HepG2 (cell line): ENCODE results near the gene TAF6. TPM values are rescaled to one million over a fixed set of nuclear protein-coding genes. Genes with fewer than 3 reads are reported as not detected.

Experiments
- ARNTL ChIP-seq: sonication (generic); formaldehyde crosslinking; IDR thresholded peaks from 2 replicates; pipeline ENCODE4 v1.4.0; 2020; ENCODE audit warnings: mild to moderate bottlenecking, missing genetic modification reagents
- ELF3 ChIP-seq: IDR thresholded peaks from 2 replicates; pipeline ENCODE4 v1.6.1; 2016; ENCODE audit warnings: missing genetic modification reagents, missing compliant biosample characterization
- HNF1A ChIP-seq, 2 experiments: sonication (generic) in 1 of 2; formaldehyde crosslinking in 1 of 2; IDR thresholded peaks; 2 replicates each; pipeline versions ENCODE4 v1.4.0 to v1.6.1; 2016 to 2020; ENCODE audit warnings: borderline replicate concordance in 1 of 2, low read depth in 1 of 2, mild to moderate bottlenecking in 1 of 2, missing genetic modification reagents in 1 of 2
- KLF12 ChIP-seq: sonication (generic); formaldehyde crosslinking; IDR thresholded peaks from 2 replicates; pipeline ENCODE4 v1.4.0; 2020; ENCODE audit warnings: missing genetic modification reagents, borderline replicate concordance
- MIER3 ChIP-seq: IDR thresholded peaks from 2 replicates; pipeline ENCODE4 v1.6.1; 2016; ENCODE audit warnings: missing compliant biosample characterization, borderline replicate concordance
- MTA1 ChIP-seq: sonication (generic); formaldehyde crosslinking; IDR thresholded peaks from 2 replicates; pipeline ENCODE4 v1.4.0; 2020; ENCODE audit warnings: missing genetic modification reagents, mild to moderate bottlenecking, borderline replicate concordance
- NCOA1 ChIP-seq: sonication (generic); formaldehyde crosslinking; IDR thresholded peaks from 2 replicates; pipeline ENCODE4 v1.9.0; 2021; ENCODE audit warnings: missing genetic modification reagents
- NRL ChIP-seq: sonication (generic); formaldehyde crosslinking; IDR thresholded peaks from 2 replicates; pipeline ENCODE4 v1.5.0; 2020; ENCODE audit warnings: missing genetic modification reagents, mild to moderate bottlenecking, moderate library complexity, borderline replicate concordance
- TFDP2 ChIP-seq: sonication (generic); formaldehyde crosslinking; IDR thresholded peaks from 2 replicates; pipeline ENCODE4 v1.4.0; 2020; ENCODE audit warnings: missing genetic modification reagents
- ZNF235 ChIP-seq: sonication (generic); formaldehyde crosslinking; IDR thresholded peaks from 2 replicates; pipeline ENCODE4 v1.8.1; 2023; ENCODE audit warnings: mild to moderate bottlenecking, missing genetic modification reagents, borderline replicate concordance
- ZNF567 ChIP-seq: sonication (generic); formaldehyde crosslinking; IDR thresholded peaks from 2 replicates; pipeline ENCODE4 v1.8.1; 2023; ENCODE audit warnings: mild to moderate bottlenecking, missing genetic modification reagents, borderline replicate concordance
- ZNF710 ChIP-seq: sonication (generic); formaldehyde crosslinking; IDR thresholded peaks from 2 replicates; pipeline ENCODE4 v1.5.0; 2020; ENCODE audit warnings: mild to moderate bottlenecking, missing genetic modification reagents, borderline replicate concordance
- polyA plus RNA-seq, 8 experiments: library from polyadenylated mRNA; depleted of rRNA in 3 of 8; stranded (reverse) in 7 of 8; unstranded in 1 of 8; fragments of >200 nt; fragmentation: Illumina TruSeq in 4 of 8; extraction: Trizol in 4 of 8; gene quantifications; 2 replicates each; pipeline versions ENCODE4 v1.2.1 to v1.2.3, GENCODE V29; 2011 to 2016; ENCODE audit warnings: low read depth in 4 of 8, missing spikeins in 1 of 8, mixed read lengths in 1 of 8; ENCODE audit not compliant: insufficient read depth in 1 of 8
- total RNA-seq, 5 experiments: library from RNA; depleted of rRNA; stranded (reverse); fragments of >200 nt; fragmentation: Illumina TruSeq; extraction: Trizol; gene quantifications; 2 replicates each; pipeline ENCODE4 v1.2.3, GENCODE V29; 2016; ENCODE audit warnings: low read depth in 1 of 5
- TF ChIP-seq, protein P1 (sequence below), 2 experiments: sonication (generic) in 1 of 2; formaldehyde crosslinking in 1 of 2; IDR thresholded peaks; 2 replicates each; pipeline versions ENCODE4 v1.6.1 to v1.9.0; 2014 to 2022; ENCODE audit warnings: antibody characterized with exemption in 1 of 2, borderline replicate concordance in 1 of 2, inconsistent platforms in 1 of 2, low read depth in 1 of 2, missing genetic modification reagents in 1 of 2

TAF6 gene
- total and polyA plus RNA-seq, 2 of the 13 experiments (the other 11 are each of a cell fraction or from before 2014, with no cell fraction given) = 12.9 to 18.8 TPM

DNA sequence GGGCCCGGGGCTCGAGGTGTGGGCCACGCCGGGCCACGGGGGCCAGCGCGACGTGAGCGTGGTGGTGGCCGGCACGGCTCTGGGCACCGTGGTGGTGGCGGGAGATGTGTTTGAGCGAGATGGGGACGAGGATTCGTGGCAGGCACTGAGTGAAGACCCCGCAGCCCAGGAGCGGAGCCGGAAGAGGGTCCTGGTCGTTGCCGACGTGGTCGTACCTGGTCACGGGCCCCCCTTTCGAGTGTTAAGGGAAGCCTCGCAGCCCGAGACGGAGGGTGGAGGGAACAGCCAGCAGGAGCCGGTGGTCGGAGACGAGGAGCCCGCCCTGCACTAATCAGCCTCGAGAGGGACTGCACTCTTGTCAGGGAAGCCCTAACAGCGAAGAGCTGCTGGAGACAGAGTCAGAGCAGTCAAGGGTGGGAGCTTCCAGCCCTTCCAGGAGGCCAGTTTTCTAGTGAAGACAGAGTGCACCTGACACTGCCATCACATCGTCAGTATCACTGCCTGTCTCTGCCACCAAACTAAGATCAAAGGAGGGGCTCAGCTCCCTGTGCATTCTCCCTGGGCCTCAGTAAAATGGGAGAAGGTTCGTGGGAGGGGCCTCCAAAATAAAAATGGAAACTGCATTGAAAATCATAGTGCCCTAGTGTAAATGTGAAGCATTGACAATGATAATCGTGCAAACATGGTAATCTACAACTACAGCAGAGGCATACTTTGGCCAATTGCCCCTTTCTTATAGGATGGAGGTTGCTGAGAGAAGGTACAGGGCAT, 8.9 kb upstream of the TAF6 start (continued):
- TF ChIP-seq ZNF710 (CRISPR knock-in tag) (0 out of 2 replicates have a peak, but pooled peaks have one; percentile 5), KLF12 (CRISPR knock-in tag) (no peak), ELF3 (no peak), ARNTL (CRISPR knock-in tag) (0 out of 2 replicates have a peak, but pooled peaks have one; percentile 14), NCOA1 (peak; percentile 87; the same call in 1 of the 2 replicates), NRL (CRISPR knock-in tag) (0 out of 2 replicates have a peak, but pooled peaks have one; percentile 24), ZNF235 (peak; percentile 35; the same call in 1 of the 2 replicates), ZNF567 (CRISPR knock-in tag) (no peak), MTA1 (peak; percentile 73; the same call in 1 of the 2 replicates), HNF1A (IDR thresholded peaks at IDR 0.05; ENCODE audit: low read depth) (no peak), HNF1A (CRISPR knock-in tag; IDR thresholded peaks at IDR 0.05; ENCODE audit: borderline replicate concordance) (no peak), TFDP2 (no peak), MIER3 (CRISPR knock-in tag) (no peak)
- TF ChIP-seq, protein P1, sequence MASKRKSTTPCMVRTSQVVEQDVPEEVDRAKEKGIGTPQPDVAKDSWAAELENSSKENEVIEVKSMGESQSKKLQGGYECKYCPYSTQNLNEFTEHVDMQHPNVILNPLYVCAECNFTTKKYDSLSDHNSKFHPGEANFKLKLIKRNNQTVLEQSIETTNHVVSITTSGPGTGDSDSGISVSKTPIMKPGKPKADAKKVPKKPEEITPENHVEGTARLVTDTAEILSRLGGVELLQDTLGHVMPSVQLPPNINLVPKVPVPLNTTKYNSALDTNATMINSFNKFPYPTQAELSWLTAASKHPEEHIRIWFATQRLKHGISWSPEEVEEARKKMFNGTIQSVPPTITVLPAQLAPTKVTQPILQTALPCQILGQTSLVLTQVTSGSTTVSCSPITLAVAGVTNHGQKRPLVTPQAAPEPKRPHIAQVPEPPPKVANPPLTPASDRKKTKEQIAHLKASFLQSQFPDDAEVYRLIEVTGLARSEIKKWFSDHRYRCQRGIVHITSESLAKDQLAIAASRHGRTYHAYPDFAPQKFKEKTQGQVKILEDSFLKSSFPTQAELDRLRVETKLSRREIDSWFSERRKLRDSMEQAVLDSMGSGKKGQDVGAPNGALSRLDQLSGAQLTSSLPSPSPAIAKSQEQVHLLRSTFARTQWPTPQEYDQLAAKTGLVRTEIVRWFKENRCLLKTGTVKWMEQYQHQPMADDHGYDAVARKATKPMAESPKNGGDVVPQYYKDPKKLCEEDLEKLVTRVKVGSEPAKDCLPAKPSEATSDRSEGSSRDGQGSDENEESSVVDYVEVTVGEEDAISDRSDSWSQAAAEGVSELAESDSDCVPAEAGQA (IDR thresholded peaks at IDR 0.05; ENCODE audit: low read depth) = no peak
- TF ChIP-seq, protein P1 (CRISPR knock-in tag; IDR thresholded peaks at IDR 0.05; ENCODE audit: borderline replicate concordance) = no peak
